Prostate gland (tissue), 2 donors: ENCODE data around the gene SSTR4. TPM values are rescaled to one million over a fixed set of nuclear protein-coding genes. Genes with fewer than 3 reads are reported as not detected.

Source experiments
- DNase-seq: peaks from one replicate; pipeline ENCODE4 v3.0.0-alpha.2; 2019; ENCODE audit warnings: low spot score
- H3K27ac ChIP-seq, 2 donors: fragments of 200-600 bp; sonication (generic); 2 replicates each; pipeline ENCODE4 v1.5.1; 2017 to 2019
- H3K27me3 ChIP-seq: fragments of 200-600 bp; sonication (generic); replicated peaks from 2 replicates; pipeline ENCODE4 v1.5.1; 2019; ENCODE audit not compliant: insufficient read depth
- H3K36me3 ChIP-seq, 2 donors: fragments of 200-600 bp; sonication (generic); 1 replicate in 1 of 2; 2 replicates in 1 of 2; pipeline versions ENCODE4 v1.5.1 to v1.8.1; 2017 to 2019
- H3K4me1 ChIP-seq: fragments of 200-600 bp; sonication (generic); replicated peaks from 2 replicates; pipeline ENCODE4 v1.5.1; 2019
- H3K4me3 ChIP-seq, 2 donors: fragments of 200-600 bp; sonication (generic); 2 replicates each; pipeline ENCODE4 v1.5.1; 2017 to 2019
- H3K9me3 ChIP-seq: fragments of 200-600 bp; sonication (generic); 2 replicates; pipeline ENCODE4 v1.5.1; 2017
- POLR2A ChIP-seq: fragments of 450-650 bp; IDR thresholded peaks from one replicate; pipeline ENCODE4 v1.6.1; 2016; ENCODE audit warnings: antibody characterized with exemption, mild to moderate bottlenecking
- POLR2AphosphoS5 ChIP-seq: sonication (generic); formaldehyde crosslinking; IDR thresholded peaks from one replicate; pipeline ENCODE4 v1.6.1; 2017; ENCODE audit warnings: antibody characterized with exemption
- WGBS: methylation state at CpG from one replicate; pipeline ENCODE4 v1.1.5; 2018; 5-methylcytosine and 5-hydroxymethylcytosine counted together
- intact Hi-C: fragments of 100-400 bp; cut with DNase I; formaldehyde crosslinking; loops from one replicate; pipeline ENCODE4 v1.14.2; 2022
- total RNA-seq, 2 donors: library from RNA; depleted of rRNA; stranded (reverse); fragments of >200 nt; gene quantifications; one replicate each; pipeline ENCODE4 v1.1.0, GENCODE V29; 2016
- TF ChIP-seq, protein P1 (sequence below), 4 experiments: fragments of 200-600 bp in 2 of 4; fragments of 450-650 bp in 2 of 4; sonication (generic) in 2 of 4; IDR thresholded peaks; 1 replicate in 3 of 4; 2 replicates in 1 of 4; pipeline ENCODE4 v1.5.1; 2016 to 2019; ENCODE audit warnings: antibody characterized with exemption in 4 of 4, mild to moderate bottlenecking in 2 of 4, moderate library complexity in 2 of 4

SSTR4 gene
- total RNA-seq, 2 donors from 2014 or later, result not detected

DNA sequence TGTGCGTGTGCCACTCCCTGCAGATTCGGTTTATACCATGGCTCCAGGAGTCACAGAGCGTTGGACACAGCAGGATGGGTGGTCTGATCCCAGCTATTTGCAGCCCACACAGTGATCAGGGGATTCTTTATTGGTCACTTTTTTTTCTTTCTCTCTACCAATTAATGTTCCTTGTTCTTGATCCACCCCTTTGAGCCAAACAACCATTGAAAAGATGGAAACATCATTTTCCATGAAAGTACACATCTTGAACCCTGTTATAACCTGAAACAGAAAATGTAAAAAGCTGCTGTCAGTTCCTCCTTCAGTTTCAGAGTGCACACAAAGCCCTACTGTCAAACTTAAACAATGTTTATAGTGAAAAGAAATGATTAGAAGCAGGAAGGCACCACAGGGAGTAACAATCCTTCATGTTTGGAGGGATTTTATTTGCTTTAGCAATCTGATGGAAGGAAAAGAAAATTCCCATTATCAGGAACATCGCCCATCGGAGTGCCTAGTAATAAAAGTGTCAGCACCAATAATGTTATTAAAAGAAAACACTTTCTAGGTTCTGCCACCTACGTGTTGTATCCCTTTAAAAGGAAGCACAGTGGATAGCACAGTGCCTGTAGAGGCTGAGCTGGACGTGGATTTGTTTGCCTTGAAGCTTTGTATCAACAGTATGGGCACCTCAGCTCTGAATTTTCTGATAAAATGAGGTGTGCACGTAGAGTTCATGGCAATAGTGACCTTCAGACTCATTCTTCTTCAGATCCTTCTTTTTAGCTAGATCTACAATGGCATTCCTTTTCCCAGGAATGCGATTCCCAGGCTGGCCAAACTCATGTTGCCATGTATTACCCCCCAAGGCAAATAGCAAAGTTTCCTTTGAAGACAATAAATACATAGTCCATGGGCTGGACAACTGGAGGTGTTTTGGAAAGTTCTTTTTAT is 30.4 kb downstream of the SSTR4 start:
- Histone ChIP-seq H3K27me3 (no peaks in the 10 kb centered on the region), H3K9me3 (no peaks in the 10 kb centered on the region), H3K27ac (no peak overlapping the region), H3K4me3 (no peak overlapping the region), H3K36me3 (no peaks in the 10 kb centered on the region), H3K4me1 (no peaks in the 10 kb centered on the region)
- WGBS, result 37% methylated on average over 9 of the region's 9 CpGs
- DNase-seq, result no peak
- TF ChIP-seq, protein P1, sequence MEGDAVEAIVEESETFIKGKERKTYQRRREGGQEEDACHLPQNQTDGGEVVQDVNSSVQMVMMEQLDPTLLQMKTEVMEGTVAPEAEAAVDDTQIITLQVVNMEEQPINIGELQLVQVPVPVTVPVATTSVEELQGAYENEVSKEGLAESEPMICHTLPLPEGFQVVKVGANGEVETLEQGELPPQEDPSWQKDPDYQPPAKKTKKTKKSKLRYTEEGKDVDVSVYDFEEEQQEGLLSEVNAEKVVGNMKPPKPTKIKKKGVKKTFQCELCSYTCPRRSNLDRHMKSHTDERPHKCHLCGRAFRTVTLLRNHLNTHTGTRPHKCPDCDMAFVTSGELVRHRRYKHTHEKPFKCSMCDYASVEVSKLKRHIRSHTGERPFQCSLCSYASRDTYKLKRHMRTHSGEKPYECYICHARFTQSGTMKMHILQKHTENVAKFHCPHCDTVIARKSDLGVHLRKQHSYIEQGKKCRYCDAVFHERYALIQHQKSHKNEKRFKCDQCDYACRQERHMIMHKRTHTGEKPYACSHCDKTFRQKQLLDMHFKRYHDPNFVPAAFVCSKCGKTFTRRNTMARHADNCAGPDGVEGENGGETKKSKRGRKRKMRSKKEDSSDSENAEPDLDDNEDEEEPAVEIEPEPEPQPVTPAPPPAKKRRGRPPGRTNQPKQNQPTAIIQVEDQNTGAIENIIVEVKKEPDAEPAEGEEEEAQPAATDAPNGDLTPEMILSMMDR (IDR thresholded peaks at IDR 0.05), result no peak
- no peak for TF ChIP-seq POLR2AphosphoS5
- TF ChIP-seq POLR2A, result no peak
- intact Hi-C loops, result no loop called here

DNA sequence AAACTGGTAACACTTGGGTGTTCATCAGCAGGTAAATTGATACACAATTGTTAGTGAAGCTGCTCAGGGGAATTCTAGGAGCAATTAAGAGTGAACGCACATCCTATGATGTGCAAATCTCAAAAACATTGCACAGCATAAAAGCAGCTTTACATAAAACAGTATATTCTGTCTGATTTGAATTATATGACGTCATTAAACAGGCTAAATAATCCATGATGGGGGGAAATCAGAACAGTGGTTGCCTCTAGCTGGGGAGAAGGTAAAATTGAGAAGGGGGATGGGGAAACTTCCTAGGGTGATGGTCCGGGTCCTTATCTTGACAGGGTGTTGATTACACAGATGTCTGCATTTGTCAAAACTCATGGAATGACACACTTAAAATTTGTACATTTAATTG is 31.7 kb downstream of the SSTR4 start:
- 92% methylated on average over 3 of the region's 3 CpGs for WGBS
- no peak for DNase-seq
- no peak overlapping the region for H3K4me3 ChIP-seq
- intact Hi-C loops, result no loop called here
- no peak overlapping the region for H3K27ac ChIP-seq
- TF ChIP-seq, protein P1 (IDR thresholded peaks at IDR 0.05), result no peak
- TF ChIP-seq POLR2AphosphoS5 (no peak), POLR2A (no peak)
- H3K36me3 ChIP-seq, result no peaks in the 10 kb centered on the region
- no peaks in the 10 kb centered on the region for H3K9me3 ChIP-seq
- no peaks in the 10 kb centered on the region for H3K27me3 ChIP-seq
- H3K4me1 ChIP-seq, result no peaks in the 10 kb centered on the region

DNA sequence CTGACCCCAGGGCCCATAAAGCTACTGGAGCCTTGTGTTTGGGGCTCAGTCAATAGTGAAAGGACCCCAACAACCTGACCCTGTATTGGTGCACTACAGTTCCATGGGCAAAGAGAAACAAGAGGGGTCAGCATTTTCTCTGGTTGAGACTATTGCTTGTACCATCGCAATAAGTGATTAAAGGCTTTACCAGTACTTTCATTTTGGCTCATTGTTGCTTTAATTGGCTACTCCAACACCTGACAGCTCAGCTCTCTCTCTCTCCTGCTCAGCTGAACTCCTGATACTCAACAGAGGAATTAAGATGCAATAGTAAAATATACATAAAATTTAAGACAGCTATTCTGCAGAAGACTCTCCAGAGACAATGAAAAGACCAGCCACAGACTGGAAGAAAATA is 33.2 kb downstream of the SSTR4 start:
- Histone ChIP-seq H3K27ac (no peak overlapping the region), H3K27me3 (no peaks in the 10 kb centered on the region), H3K4me1 (no peaks in the 10 kb centered on the region), H3K9me3 (no peaks in the 10 kb centered on the region), H3K4me3 (no peak overlapping the region), H3K36me3 (no peaks in the 10 kb centered on the region)
- no peak for TF ChIP-seq POLR2AphosphoS5
- TF ChIP-seq, protein P1 (IDR thresholded peaks at IDR 0.05), result no peak
- TF ChIP-seq POLR2A, result no peak
- 100% methylated on average over 1 of the region's 1 CpG for WGBS
- intact Hi-C loops, result no loop called here
- DNase-seq, result no peak

DNA sequence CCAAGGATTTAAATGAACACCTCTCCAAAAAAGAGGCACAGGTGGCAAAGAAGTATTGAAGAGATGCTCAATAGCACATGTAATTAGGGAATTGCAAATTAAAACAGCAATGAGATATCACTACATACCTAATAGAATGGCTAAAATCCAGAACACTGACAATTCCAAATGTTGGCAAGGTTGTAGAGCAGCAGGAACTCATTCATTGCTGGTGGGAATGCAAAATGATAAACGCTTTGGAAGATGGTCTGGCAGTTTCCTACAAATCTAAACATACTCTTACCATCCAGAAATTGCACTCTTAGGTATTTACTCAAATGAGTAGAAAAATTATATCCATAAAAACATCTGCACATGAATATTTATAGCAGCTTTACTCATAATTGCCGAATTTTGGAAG is 34.0 kb downstream of the SSTR4 start:
- H3K27ac ChIP-seq, result no peak overlapping the region
- no peak overlapping the region for H3K4me3 ChIP-seq
- no peaks in the 10 kb centered on the region for H3K9me3 ChIP-seq
- intact Hi-C loops, result no loop called here
- no peaks in the 10 kb centered on the region for H3K4me1 ChIP-seq
- 71% methylated on average over 2 of the region's 2 CpGs for WGBS
- no peaks in the 10 kb centered on the region for H3K36me3 ChIP-seq
- H3K27me3 ChIP-seq, result no peaks in the 10 kb centered on the region
- TF ChIP-seq, protein P1 (IDR thresholded peaks at IDR 0.05), result no peak
- DNase-seq, result no peak

DNA sequence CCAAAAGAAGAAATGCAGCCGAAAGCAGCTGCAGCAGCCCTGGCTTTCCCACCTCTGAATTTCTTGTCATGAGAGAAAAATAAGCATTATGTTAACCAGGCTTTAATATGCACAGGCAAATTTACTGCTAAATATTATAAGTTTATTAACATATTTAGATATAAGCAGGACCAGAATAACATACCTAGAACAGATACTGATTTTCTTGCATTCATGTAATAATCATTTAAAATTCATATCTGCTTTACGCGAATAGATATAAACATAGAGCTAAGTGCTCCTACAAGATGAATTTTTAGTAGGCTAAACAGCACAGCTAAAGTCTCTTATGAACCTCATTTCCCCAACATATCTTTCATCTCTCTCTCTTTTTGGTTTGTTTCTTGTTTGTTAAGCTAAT is 36.3 kb downstream of the SSTR4 start:
- TF ChIP-seq, protein P1 (IDR thresholded peaks at IDR 0.05), result no peak
- TF ChIP-seq POLR2A, result no peak
- TF ChIP-seq POLR2AphosphoS5, result no peak
- Histone ChIP-seq H3K4me1 (no peaks in the 10 kb centered on the region), H3K4me3 (no peak overlapping the region), H3K27me3 (no peaks in the 10 kb centered on the region), H3K36me3 (no peaks in the 10 kb centered on the region), H3K9me3 (no peaks in the 10 kb centered on the region), H3K27ac (no peak overlapping the region)
- no peak for DNase-seq
- intact Hi-C loops, result no loop called here
- 95% methylated on average over 3 of the region's 3 CpGs for WGBS
